ENCODE measurements around the gene LRRC36. TPM values are rescaled to one million over a fixed set of nuclear protein-coding genes. Genes with fewer than 3 reads are reported as not detected.
A peak's percentile ranks its signal among the peaks of the same experiment; 100 is the strongest.

The LRRC36 gene
- total RNA-seq, 1 donor from 2014 or later: not detected

- Histone ChIP-seq H3K27me3 (ENCODE audit: control insufficient read depth, insufficient read depth, low read length) (peaks cover 4% of the 10 kb centered on the region), H3K4me3 (ENCODE audit: low read depth, low read length) (no peak overlapping the region), H3K36me3 (ENCODE audit: control insufficient read depth, insufficient read depth, low read length) (no peaks in the 10 kb centered on the region)
- TF ChIP-seq CTCF (IDR thresholded peaks at IDR 0.05; ENCODE audit: insufficient read depth, low read length, severe bottlenecking): no peak
- DNase-seq (ENCODE audit: low read depth) (peak; percentile 65), FAIRE-seq (no peak)
These were observed 3.3 kb downstream of the LRRC36 start for GRCh38 chr16:67329901-67330300.

GRCh38 chr16:67333315-67333714 lies 6.7 kb downstream of the LRRC36 start:
- no peak for DNase-seq (ENCODE audit: low read depth)
- Histone ChIP-seq H3K4me3 (ENCODE audit: low read depth, low read length) (no peak overlapping the region), H3K27me3 (ENCODE audit: control insufficient read depth, insufficient read depth, low read length) (no peaks in the 10 kb centered on the region), H3K36me3 (ENCODE audit: control insufficient read depth, insufficient read depth, low read length) (no peaks in the 10 kb centered on the region)
- no peak for FAIRE-seq
- no peak for TF ChIP-seq CTCF (IDR thresholded peaks at IDR 0.05; ENCODE audit: insufficient read depth, low read length, severe bottlenecking)

GRCh38 chr16:67336116-67336515 lies 9.5 kb downstream of the LRRC36 start:
- Histone ChIP-seq H3K36me3 (ENCODE audit: control insufficient read depth, insufficient read depth, low read length) (no peaks in the 10 kb centered on the region), H3K27me3 (ENCODE audit: control insufficient read depth, insufficient read depth, low read length) (no peaks in the 10 kb centered on the region), H3K4me3 (ENCODE audit: low read depth, low read length) (no peak overlapping the region)
- DNase-seq (ENCODE audit: low read depth) (no peak), FAIRE-seq (no peak)
- TF ChIP-seq CTCF (IDR thresholded peaks at IDR 0.05; ENCODE audit: insufficient read depth, low read length, severe bottlenecking): no peak

- DNase-seq (ENCODE audit: low read depth): peak; percentile 73
- TF ChIP-seq CTCF (IDR thresholded peaks at IDR 0.05; ENCODE audit: insufficient read depth, low read length, severe bottlenecking): no peak
These were observed 10.0 kb downstream of the LRRC36 start for GRCh38 chr16:67336648-67337047.

GRCh38 chr16:67339453-67339852 lies 12.8 kb downstream of the LRRC36 start:
- peak; percentile 28 for DNase-seq (ENCODE audit: low read depth)
- FAIRE-seq: no peak
- TF ChIP-seq CTCF (IDR thresholded peaks at IDR 0.05; ENCODE audit: insufficient read depth, low read length, severe bottlenecking): no peak

More at GRCh38 chr16:67336648-67337047, 10.0 kb downstream of the LRRC36 start:
- Histone ChIP-seq H3K4me3 (ENCODE audit: low read depth, low read length) (no peak overlapping the region), H3K36me3 (ENCODE audit: control insufficient read depth, insufficient read depth, low read length) (no peaks in the 10 kb centered on the region), H3K27me3 (ENCODE audit: control insufficient read depth, insufficient read depth, low read length) (no peaks in the 10 kb centered on the region)
- no peak for FAIRE-seq

GRCh38 chr16:67341250-67341649 lies 14.6 kb downstream of the LRRC36 start:
- DNase-seq (ENCODE audit: low read depth) (no peak), FAIRE-seq (no peak)
- Histone ChIP-seq H3K36me3 (ENCODE audit: control insufficient read depth, insufficient read depth, low read length) (no peaks in the 10 kb centered on the region), H3K4me3 (ENCODE audit: low read depth, low read length) (no peak overlapping the region), H3K27me3 (ENCODE audit: control insufficient read depth, insufficient read depth, low read length) (no peaks in the 10 kb centered on the region)
- TF ChIP-seq CTCF (IDR thresholded peaks at IDR 0.05; ENCODE audit: insufficient read depth, low read length, severe bottlenecking): no peak

More at GRCh38 chr16:67339453-67339852, 12.8 kb downstream of the LRRC36 start:
- Histone ChIP-seq H3K36me3 (ENCODE audit: control insufficient read depth, insufficient read depth, low read length) (no peaks in the 10 kb centered on the region), H3K4me3 (ENCODE audit: low read depth, low read length) (no peak overlapping the region), H3K27me3 (ENCODE audit: control insufficient read depth, insufficient read depth, low read length) (no peaks in the 10 kb centered on the region)
